DND-41 (cell line): ENCODE results near the gene CALN1.

Source experiments
- CTCF ChIP-seq: IDR thresholded peaks from 2 replicates; pipeline ENCODE4 v1.5.1; 2012; ENCODE audit warnings: borderline replicate concordance, low read length, moderate library complexity, mild to moderate bottlenecking; ENCODE audit not compliant: poor library complexity, severe bottlenecking; ENCODE audit errors: extremely low read depth
- EZH2 ChIP-seq: IDR thresholded peaks from 3 replicates; pipeline ENCODE4 v1.6.1; 2012; ENCODE audit warnings: borderline replicate concordance, low read depth, mild to moderate bottlenecking, moderate library complexity, low read length, inconsistent platforms; ENCODE audit not compliant: severe bottlenecking

GRCh38 chr7:72391821-72392377 is 20.2 kb downstream of the CALN1 start:
- TF ChIP-seq CTCF = no peak
- no peak for TF ChIP-seq EZH2
